GM18909 (cell line): Measurements from ENCODE around the gene CAPN2.
"Not testable (repeated sequence)": the region's sequence is repeated elsewhere in the genome, so short reads cannot be mapped to it uniquely, and the experiment has no call there.

Experiments
- ATAC-seq: cut with Tn5 transposase; IDR thresholded peaks from one replicate; pipeline ENCODE4 v1.9.1; 2021; ENCODE audit warnings: mild to moderate bottlenecking; ENCODE audit not compliant: unreplicated experiment, poor library complexity

CAPN2 gene

DNA sequence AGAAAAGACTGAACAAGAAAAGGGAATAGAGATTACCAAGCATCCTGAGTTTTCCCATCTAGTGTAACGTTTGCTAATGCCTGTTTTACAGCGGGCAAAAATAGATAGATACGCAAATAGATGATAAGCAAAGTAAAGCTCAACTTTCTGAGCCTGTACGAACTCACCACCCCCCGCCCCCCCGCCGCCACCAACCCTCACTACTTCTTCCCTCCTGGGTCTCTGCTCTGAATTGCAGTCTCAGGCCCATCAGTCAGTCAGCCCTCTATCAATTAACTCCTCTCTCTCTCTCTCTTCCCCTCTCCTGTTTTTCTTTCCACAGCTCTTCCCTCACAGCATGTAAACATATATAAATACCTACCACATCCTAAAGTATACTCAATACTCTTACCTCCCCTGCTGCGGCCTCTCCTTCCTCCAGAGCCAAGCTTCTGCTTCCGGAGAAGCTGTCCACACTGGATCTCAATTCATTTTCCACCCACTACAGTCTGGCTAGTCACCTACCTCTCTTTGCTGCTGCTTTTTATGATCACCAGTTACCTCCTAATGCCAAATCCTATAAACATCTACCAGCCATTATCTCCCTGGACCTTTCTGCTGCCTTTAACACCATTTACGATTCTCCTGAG is 64.6 kb downstream of the CAPN2 start:
- no peak for ATAC-seq

DNA sequence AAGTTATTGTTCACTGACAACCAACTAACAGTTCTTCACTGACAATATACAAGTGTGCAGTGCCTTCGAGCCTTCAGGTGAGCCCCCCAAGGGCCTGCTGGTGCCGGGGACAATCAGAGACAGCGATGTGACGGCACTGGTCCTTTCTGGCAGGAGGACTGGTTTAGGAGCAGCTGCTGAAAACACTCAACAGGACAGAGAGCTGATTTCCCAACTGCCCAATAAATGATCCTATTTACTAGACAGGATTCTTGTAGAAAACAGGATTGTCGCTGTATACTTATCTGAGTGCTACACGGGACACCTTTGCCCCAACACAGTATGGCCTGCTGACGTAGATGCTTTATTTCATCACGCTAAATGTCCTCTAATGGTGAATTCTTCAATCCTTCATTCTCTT is 68.0 kb downstream of the CAPN2 start:
- no peak for ATAC-seq

DNA sequence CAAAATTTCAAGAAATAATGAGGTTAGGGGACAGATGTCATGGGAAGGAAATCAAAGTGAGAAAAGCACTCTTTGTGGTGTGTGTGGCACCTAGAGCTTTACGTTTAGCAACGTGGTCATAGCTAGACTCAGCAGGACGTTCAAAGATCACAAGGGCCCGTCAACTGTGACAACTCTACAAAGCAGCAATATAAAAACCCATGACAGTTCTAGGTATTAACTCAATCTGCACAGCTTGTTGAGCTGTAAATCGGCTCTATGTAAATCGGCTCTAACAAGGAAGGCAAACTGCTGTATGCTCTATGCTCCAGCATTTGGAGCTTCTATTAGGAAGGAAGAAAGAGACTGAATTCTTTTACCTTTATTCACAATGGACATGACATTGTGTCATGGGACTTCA is 68.6 kb downstream of the CAPN2 start:
- ATAC-seq, result no peak

DNA sequence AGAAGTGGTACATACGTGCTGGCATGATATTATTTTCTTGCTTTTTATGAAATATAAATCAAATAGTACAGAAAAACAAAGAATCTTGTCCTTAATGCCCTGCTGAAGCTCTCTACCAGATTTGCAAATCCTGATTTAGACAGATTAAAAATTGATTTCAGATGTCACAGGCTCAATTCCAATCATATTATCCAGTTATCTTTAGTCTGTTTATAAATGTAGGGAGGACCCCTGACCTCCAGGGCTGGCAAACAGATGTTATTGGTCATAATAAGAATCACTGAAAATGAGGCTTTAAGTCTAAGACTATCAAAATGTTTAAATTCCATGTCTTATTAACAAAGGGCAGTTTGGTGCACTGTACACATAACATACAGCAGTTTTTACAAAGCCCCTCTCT is 71.3 kb downstream of the CAPN2 start:
- ATAC-seq, result no peak

DNA sequence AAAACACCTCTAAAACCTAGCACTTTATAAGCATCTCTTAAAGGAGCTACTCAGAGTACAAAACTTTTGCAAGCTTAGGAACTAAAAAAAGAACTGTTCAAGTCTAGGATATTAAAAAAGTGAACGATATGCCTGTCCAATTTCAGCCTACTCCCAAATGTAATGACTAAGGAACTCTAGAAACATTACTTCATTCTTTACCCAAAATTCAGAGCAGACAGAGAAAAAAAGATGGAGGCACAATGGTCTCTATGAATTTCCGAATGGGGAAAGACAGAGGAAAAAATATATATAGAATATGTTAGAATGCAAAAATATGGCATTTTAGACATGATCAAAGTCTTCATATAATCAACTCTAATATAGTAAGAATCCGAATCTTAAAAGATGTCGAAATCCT is 72.2 kb downstream of the CAPN2 start:
- no peak for ATAC-seq

DNA sequence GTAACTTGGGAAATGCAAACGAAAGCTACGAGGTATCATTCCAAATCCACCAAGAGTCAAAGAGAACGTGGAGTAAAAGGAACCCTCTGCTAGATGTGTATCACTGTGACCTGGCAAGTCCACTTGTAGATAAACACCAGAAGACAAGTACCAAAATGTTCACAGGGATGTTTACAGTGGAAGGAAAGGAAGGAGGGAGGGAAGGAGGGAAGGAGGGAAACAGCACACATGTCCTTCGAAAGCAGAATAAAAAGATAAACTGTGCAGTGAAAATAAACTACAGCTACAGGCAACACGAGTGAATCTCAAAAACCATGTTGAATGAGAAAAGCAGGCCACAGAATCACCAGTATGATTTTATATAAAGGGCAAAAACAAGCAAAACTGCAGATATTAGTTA is 73.5 kb downstream of the CAPN2 start:
- ATAC-seq, result no peak

DNA sequence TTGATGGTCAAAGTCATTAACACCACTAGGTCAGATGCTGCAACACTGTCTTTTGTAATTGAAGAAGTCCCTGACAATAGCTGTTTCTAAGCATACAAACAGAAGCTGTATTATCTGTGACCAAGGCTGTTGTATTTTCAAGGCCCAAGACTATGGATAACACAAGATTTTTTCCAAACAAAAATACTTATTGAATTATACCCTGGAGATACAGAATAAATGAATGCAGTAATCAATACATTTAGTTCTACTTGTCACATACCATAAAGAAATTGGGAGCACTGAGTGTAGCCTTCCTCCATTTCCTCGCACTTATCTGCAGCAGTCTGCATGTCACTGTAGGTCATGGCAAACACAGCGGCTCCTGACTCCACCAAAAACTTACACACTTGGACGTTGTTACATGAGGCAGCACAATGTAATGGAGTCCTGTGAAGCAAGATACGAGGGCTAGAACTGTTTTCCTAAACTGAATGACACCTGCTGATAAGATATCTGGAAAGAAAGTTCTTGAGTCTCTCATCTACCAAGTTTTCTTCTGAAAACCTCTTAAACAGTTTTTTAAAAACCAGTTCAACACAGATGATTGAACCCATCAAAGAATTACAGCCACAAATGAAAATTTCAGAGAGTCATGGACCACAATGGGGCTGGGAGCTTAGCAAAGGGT is 76.5 kb downstream of the CAPN2 start:
- ATAC-seq, result no peak

DNA sequence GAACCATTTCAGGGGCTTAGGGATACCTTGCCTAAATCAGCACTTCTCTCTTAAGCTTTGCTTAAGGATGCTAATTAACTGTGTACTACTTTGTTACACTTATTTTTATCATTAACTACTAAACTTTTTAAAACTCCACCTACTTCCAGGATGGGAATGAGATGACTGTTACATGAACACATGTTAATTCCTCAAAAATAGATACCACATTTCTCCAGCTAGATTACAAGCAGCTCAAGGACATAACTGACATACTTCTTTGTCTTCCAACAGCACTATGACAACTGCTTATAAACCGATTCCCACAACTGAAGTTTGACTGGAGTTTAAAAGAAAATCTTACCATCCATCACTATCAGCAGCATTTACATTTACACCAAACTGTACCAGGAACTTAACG is 79.7 kb downstream of the CAPN2 start:
- no peak for ATAC-seq

DNA sequence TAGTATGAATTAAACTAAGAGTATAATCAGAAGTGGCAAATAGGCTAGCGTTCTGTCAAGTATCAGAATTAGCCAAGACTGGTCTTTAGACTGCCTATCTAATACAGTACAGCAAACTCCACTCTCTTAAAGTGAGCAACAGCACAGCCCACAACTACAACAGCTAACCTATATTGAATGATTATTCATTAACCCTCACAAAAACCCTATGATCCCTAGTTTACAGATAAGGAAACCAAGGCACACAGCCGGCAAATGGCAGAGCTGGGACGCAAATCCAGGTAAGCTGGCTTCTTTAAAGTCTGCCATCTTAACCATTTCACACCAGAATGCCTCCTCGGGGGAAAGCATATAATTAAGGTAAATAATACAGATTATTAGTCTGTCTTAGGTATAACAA is 81.4 kb downstream of the CAPN2 start:
- no peak for ATAC-seq

DNA sequence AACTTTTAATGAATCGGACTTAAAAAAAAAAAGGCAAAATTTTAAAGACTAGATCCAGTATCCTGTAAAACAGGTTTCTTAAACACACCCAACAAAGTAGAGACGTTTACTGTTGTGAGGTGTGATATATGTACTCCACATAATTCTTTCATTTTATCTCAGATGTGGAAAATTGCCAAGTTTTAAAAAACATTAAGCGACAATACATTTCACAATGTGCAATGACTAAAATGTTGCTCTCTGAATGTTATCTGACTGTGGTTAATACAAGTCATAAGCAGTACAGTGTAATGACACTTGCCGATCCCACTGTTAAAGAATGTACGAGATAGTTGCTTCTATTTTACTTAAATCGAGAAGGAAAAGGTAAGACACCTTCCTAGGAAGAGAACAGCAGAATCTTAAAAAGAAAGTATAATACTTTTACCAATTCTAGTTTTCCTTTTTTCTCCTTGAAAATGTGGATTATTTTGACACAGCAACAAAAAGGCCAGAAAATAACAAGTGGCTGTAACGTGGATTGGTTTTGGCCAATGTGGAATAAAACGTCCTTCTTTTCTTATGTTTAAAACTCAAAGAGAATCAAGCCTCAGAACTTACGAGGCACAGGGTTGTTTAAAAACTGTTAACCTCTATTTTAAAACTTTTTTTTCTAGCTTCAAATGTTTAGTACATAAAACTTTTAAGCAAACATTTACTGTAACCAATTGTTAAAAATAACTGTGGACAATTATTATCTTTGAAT is 82.0 kb downstream of the CAPN2 start:
- no peak for ATAC-seq

DNA sequence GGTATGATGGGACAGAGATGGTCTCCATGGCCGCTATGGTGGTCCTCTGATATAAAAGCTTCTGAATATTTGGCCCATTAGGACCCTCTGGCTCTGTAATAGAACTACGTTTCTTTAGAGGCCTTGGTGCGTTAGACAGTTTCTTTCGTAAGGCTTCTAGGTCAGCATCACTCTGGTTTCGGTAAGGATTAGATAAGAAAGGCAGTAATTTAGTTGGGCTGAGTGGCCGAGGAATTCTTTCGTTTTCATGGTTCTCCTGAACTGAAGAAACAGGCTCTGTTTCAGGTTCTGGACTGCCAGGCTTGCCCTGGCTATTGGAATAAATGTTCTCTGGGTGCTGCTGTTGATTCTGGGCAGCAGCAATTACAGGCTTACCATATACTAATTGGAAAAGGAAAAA is 83.9 kb downstream of the CAPN2 start:
- ATAC-seq, result no peak

DNA sequence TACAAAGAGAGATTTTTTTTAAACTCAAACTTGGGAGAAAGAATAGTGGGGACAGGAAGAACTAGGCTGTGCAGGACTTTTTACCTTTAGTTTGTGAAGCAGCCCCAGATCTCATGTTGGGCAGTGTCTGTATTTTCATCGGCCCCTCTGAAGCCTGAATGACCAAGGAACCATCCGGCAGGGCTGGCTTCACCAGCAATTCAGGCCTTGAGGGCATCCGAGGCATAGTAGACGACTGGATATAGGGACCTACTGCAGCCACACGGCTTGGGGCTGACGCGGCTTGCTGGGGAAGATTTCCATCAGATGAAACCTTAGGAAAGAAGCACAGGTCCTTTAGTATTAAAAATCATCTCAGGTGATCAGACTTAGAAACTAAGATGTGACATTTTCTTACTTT is 89.7 kb downstream of the CAPN2 start:
- no peak for ATAC-seq

DNA sequence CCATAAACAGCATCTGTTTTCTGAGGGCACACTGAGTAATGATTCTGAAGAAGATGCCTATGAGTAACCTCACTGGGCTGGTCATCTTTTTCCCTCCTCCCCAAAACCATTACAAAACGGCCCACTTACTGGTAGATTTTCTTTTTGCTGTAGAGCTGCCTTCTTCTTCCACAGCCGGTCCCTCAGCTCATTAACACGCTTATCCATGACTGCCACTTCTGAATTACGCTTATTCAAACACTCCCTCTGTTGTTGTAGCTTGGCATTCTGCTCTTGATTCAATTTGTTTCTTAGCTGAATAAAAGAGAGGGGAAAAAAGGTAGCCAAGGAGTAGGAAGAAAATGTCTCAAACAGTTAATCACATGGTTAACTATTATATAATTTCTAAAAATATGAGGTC is 90.3 kb downstream of the CAPN2 start:
- ATAC-seq, result no peak

DNA sequence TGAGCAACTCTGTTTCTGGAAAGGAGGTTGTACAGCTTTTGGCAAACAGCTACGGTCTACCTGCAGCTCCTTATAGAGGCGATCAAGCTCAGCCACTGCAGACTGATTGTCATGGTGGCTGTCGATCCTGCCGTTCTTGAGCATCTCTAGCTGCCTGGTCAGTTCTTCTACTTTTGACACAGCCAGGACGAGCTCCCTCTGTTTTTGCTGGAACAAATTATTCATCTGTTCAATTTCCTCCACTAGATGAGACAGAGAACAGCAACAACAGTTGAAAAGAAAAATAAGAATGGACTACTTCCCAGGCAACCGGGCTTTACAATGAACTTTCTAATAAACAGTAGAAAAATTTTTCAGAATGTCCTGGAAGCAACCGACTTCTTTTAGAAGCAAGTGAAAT is 90.9 kb downstream of the CAPN2 start:
- ATAC-seq, result no peak

DNA sequence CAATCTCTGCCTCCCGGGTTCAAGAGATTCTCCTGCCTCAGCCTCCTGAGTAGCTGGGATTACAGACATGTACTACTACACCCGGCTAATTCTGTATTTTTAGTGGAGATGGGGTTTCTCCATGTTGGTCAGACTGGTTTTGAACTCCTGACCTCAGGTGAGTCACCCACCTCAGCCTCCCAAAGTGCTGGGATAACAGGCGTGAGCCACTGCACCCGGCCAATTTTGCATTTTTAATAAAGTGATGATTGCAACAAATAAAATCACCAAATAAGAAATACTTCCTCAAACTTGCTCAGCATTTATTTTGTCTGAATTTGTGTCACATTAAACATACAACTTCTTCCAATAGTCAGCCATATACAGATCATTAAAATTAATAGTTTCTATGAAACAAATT is 97.6 kb downstream of the CAPN2 start:
- ATAC-seq, result not testable (repeated sequence)

DNA sequence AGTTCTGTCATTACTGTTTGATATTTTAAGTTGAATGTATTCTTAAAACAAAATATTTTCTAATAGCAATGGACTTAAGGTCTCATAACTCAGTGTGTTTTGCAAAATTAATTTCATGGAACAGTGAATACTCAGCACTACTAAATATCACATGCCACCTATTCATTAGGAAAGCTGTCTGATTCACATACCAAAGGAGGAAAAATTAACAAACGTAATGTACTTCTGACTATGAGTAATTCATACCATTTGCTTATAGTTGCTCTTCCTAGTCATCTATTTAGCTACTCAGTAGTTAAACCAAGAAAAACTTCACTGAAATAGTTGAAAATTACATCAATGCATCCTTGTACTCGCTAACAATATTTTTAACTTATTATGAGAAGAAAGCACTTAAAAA is 98.2 kb downstream of the CAPN2 start:
- ATAC-seq, result no peak

DNA sequence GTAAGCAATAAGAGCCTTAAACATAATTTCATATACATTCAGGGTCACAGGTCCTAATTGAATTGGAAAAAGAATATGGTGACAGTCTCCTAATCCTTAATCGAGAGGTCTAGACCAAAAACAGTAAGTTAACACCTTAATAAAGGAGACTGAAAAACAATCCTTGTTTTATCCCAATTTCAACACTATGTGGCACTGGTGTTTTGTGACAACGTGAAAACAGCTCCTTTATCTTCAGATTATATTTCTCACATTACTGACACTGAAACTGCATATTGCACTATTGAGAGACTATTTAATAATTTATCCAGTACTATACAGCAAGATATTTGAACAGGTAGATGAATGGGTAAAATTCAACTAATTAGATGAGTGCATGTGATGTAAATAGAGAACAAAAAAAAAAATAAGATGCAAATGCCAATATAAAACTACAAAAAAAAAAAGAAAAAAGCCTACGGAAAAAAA is 99.3 kb downstream of the CAPN2 start:
- no peak for ATAC-seq

DNA sequence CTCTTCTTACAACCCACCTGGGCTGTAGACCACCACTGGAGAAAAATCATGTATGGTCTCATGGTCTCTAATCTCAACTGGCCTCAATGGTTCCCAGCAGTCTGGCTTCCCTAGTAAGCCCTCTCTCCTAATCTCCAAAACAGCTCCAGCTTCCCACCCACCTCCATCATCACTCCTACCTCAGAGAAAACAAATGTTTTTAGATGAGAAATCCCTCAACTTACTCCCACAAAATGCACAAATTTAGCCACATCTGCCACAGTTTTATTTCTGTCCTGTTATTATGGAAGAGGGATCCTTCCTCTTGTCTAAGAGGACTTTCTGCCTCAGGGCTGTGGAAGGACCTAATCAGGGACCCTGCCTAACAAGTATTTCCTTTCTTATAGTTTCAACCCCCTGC is 101.3 kb downstream of the CAPN2 start:
- no peak for ATAC-seq

DNA sequence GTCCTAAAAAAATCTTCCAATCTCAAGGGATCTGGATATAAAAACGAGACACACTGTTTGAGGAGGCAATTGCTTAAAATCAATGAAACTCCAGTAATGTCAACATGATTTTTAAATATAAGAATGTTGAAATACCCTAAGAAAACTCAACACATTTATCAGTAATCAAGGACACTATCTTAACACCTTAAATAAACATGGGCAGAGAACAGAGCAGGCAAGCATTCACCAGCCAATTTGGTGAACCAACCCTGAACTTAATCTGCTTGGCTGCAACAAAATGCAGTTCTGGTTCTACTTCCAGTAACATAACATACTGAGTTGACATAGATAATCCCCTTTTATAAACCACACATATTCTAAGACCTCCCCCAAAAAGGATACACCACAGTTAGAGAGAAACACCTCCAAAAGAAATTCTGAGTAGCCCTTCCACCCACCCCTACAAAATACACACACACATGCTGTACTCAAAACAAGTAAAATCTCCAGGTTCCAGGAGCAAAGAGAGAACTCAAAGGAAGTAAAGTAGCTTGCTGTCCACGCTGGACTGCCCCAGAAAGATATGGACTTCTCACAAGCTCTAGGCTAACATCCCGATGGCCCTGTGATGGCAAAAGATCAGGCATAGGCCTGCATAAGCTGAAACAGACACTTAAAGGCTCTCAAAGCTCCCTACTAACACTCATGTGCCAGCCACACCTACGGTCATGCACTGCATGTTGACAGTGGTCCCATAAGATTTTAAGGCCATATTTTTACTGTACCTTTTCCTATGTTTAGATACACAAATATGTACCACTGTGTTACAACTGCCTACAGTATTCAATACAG is 102.9 kb downstream of the CAPN2 start:
- ATAC-seq, result no peak

DNA sequence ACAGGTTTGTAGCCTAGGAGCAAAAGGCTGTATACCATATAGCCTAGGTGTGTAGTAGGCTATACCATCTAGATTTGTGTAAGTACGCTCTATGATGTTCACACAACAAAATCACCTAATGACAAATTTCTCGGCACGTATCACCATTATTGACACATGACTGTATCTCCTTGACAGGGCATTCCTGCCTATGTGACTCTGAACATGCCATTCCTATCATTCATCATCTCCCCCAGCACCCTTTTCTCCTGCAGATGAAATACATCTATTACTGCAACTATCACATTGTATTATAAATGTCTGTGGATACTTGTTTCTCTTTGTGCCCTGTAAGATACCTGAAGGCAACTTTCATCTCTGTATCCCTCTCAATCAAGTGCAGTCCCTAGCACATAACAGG is 103.5 kb downstream of the CAPN2 start:
- ATAC-seq, result no peak

DNA sequence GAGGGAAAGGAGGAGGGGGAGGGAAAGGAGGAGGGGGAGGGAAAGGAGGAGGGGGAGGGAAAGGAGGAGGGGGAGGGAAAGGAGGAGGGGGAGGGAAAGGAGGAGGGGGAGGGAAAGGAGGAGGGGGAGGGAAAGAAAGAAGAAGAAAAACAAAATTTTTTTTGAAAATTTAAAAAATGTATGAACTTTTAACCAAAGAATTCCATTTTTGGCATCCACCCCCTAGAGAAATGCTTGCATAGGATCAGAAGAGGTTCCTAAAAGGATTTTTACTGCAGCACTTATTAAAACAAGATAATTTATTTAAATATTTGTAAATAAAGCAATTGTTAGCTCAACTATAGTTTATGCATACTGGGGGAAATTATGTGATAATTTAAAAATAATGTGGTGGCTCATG is 104.9 kb downstream of the CAPN2 start:
- not testable (repeated sequence) for ATAC-seq
